A673 (cell line): ENCODE measurements around the gene TBL2.

Experiments used
- EZH2 ChIP-seq: fragments of 200-600 bp; sonication (generic); IDR thresholded peaks from 2 replicates; pipeline ENCODE4 v1.6.1; 2017; ENCODE audit warnings: borderline replicate concordance, low read depth, mild to moderate bottlenecking, mixed read lengths, antibody characterized with exemption, low read length; ENCODE audit not compliant: poor library complexity, severe bottlenecking
- TF ChIP-seq, protein P1 (sequence below): fragments of 300-800, 200-600 bp; sonication (generic); conservative IDR thresholded peaks from 2 replicates; pipeline ENCODE4 v1.5.1; 2017; ENCODE audit warnings: low read depth, mild to moderate bottlenecking, antibody characterized with exemption, low read length, moderate library complexity, mixed read lengths

DNA sequence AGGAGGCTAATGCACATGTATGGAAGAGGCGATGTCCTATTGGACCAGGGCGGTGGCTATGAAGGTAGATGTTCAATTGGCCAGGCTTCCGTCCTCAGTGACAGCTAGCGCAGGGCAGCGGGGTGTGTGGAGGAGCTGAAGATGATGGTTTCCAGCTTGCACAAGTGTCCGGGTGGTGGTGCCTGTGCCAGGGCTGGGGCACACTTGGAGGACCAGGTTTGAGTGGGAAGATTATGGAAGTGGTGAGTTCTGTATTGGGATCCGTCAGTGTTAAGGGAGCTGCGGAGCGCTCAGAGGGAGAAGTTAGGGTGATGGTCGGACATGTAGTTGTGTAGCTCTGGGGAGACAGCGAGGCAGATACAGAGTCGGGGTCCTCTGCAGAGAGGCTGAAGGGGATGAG is 8.5 kb upstream of the TBL2 start:
- TF ChIP-seq, protein P1, sequence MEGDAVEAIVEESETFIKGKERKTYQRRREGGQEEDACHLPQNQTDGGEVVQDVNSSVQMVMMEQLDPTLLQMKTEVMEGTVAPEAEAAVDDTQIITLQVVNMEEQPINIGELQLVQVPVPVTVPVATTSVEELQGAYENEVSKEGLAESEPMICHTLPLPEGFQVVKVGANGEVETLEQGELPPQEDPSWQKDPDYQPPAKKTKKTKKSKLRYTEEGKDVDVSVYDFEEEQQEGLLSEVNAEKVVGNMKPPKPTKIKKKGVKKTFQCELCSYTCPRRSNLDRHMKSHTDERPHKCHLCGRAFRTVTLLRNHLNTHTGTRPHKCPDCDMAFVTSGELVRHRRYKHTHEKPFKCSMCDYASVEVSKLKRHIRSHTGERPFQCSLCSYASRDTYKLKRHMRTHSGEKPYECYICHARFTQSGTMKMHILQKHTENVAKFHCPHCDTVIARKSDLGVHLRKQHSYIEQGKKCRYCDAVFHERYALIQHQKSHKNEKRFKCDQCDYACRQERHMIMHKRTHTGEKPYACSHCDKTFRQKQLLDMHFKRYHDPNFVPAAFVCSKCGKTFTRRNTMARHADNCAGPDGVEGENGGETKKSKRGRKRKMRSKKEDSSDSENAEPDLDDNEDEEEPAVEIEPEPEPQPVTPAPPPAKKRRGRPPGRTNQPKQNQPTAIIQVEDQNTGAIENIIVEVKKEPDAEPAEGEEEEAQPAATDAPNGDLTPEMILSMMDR, result no peak
- no peak for TF ChIP-seq EZH2
